K562 (cell line): ENCODE data around the gene C6orf141. TPM values are rescaled to one million over a fixed set of nuclear protein-coding genes. Genes with fewer than 3 reads are reported as not detected.

Experiments
- C11orf30 ChIP-seq: fragments of 450-650 bp; IDR thresholded peaks from 2 replicates; pipeline ENCODE4 v1.6.1; 2016; ENCODE audit warnings: low read depth, mild to moderate bottlenecking
- DPF2 ChIP-seq: fragments of 450-650 bp; IDR thresholded peaks from 2 replicates; pipeline ENCODE4 v1.6.1; 2016
- GTF2E2 ChIP-seq: fragments of 200-800 bp; sonication (Bioruptor generic); IDR thresholded peaks from 2 replicates; pipeline ENCODE4 v1.6.1; 2016; ENCODE audit warnings: missing genetic modification characterization, missing compliant biosample characterization
- MAFG ChIP-seq: fragments of 450-650 bp; conservative IDR thresholded peaks from 2 replicates; pipeline ENCODE4 v1.6.1; 2016; ENCODE audit warnings: missing genetic modification characterization, missing compliant biosample characterization
- MEF2A ChIP-seq: IDR thresholded peaks from 2 replicates; pipeline ENCODE4 v1.6.1; 2011; ENCODE audit warnings: low read depth, mild to moderate bottlenecking, low read length, moderate library complexity; ENCODE audit not compliant: control insufficient read depth
- NR2F6 ChIP-seq: fragments of 450-650 bp; formaldehyde crosslinking; IDR thresholded peaks from 2 replicates; pipeline ENCODE4 v1.4.0; 2020; ENCODE audit warnings: mild to moderate bottlenecking
- RCOR1 ChIP-seq, 2 experiments: IDR thresholded peaks; 2 replicates each; pipeline ENCODE4 v1.6.1; 2012; ENCODE audit warnings: low read depth in 2 of 2, low read length in 2 of 2, borderline replicate concordance in 1 of 2, improper control_type of control experiment in 1 of 2
- SETDB1 ChIP-seq: IDR thresholded peaks from one replicate; pipeline ENCODE4 v1.6.1; 2012; ENCODE audit warnings: low read length, control low read depth, inconsistent platforms
- SIN3B ChIP-seq: fragments of 450-650 bp; IDR thresholded peaks from 2 replicates; pipeline ENCODE4 v1.6.1; 2017; ENCODE audit warnings: low read depth, mild to moderate bottlenecking, moderate library complexity
- SNRNP70 ChIP-seq: fragments of 200-400 bp; formaldehyde crosslinking; optimal IDR thresholded peaks from 2 replicates; pipeline ENCODE3; 2017; ENCODE audit warnings: low read depth, low read length
- STAT5B ChIP-seq: fragments of 250-450 bp; sonication (Bioruptor Pico); IDR thresholded peaks from 2 replicates; pipeline ENCODE4 v1.8.0; 2021; ENCODE audit warnings: mild to moderate bottlenecking, inconsistent platforms
- SUPT5H ChIP-seq: fragments of 450-650 bp; IDR thresholded peaks from 2 replicates; pipeline ENCODE4 v1.6.1; 2016
- TAF9B ChIP-seq: fragments of 450-650 bp; IDR thresholded peaks from 2 replicates; pipeline ENCODE4 v1.6.1; 2018; ENCODE audit warnings: mild to moderate bottlenecking; ENCODE audit not compliant: partially characterized antibody
- XRCC4 ChIP-seq: IDR thresholded peaks from one replicate; pipeline ENCODE4 v1.6.1; 2011; ENCODE audit not compliant: insufficient read depth, insufficient read length; ENCODE audit errors: extremely low read depth
- ZBTB40 ChIP-seq, 2 experiments: fragments of 450-650 bp in 1 of 2; sonication (generic) in 1 of 2; formaldehyde crosslinking in 1 of 2; IDR thresholded peaks; 2 replicates each; pipeline versions ENCODE4 v1.7.1 to v1.9.0; 2016 to 2022; ENCODE audit warnings: inconsistent platforms in 1 of 2, mild to moderate bottlenecking in 1 of 2, missing genetic modification reagents in 1 of 2
- polyA plus RNA-seq, 8 experiments: library from polyadenylated mRNA; depleted of rRNA in 4 of 8; stranded (reverse) in 5 of 8; unstranded in 3 of 8; fragments of >200 nt; fragmentation: Nextera tagmentation in 2 of 8; fragmentation: Illumina TruSeq in 1 of 8; extraction: Ambion mirVana in 2 of 8; extraction: Trizol in 1 of 8; gene quantifications; 2 replicates each; pipeline versions ENCODE4 v1.2.1 to v1.2.3, GENCODE V29; 2011 to 2014; ENCODE audit warnings: inconsistent platforms in 1 of 8, missing spikeins in 1 of 8
- total RNA-seq, 7 experiments: library from RNA; depleted of rRNA in 6 of 7; stranded (reverse); fragments of >200 nt in 6 of 7; fragmentation: Illumina TruSeq in 2 of 7; extraction: Trizol in 2 of 7; gene quantifications; 2 replicates each; pipeline versions ENCODE4 v1.2.1 to v1.2.3, GENCODE V29; 2011 to 2021; ENCODE audit warnings: low replicate concordance in 1 of 7
- TF ChIP-seq, protein P1 (sequence below): fragments of 250-450 bp; sonication (Bioruptor Pico); IDR thresholded peaks from 2 replicates; pipeline ENCODE4 v1.5.0; 2020; ENCODE audit warnings: mild to moderate bottlenecking, borderline replicate concordance
- TF ChIP-seq, protein P2 (sequence below), 2 experiments: fragments of 450-650 bp in 1 of 2; sonication (generic) in 1 of 2; formaldehyde crosslinking in 1 of 2; IDR thresholded peaks in 1 of 2; conservative IDR thresholded peaks in 1 of 2; 2 replicates each; pipeline versions ENCODE4 v1.6.1 to v1.8.1; 2016 to 2023; ENCODE audit warnings: mild to moderate bottlenecking in 2 of 2, moderate library complexity in 2 of 2, inconsistent platforms in 1 of 2, missing genetic modification reagents in 1 of 2

Gene C6orf141
- total and polyA plus RNA-seq, 9 of the 15 experiments (the other 6 are each of a cell fraction or from before 2014, with no cell fraction given), result not detected

GRCh38 chr6:49556429-49556837 is 6.0 kb downstream of the C6orf141 start (continued):
- TF ChIP-seq TAF9B (peak; percentile 46), SUPT5H (no peak), DPF2 (peak; percentile 95), SETDB1 (no peak), MEF2A (no peak), C11orf30 (peak; percentile 63; the same call in 1 of the 2 replicates), SIN3B (no peak), RCOR1 (IDR thresholded peaks at IDR 0.05; ENCODE audit: borderline replicate concordance in 1 of 2, low read depth in 2 of 2, low read length in 2 of 2) (peak; percentile 76 to 95; a peak in 3 of 4 replicates), SNRNP70 (no peak), XRCC4 (no peak), ZBTB40 (IDR thresholded peaks at IDR 0.05) (0 out of 2 replicates have a peak, but pooled peaks have one; percentile 33), ZBTB40 (CRISPR knock-in tag; IDR thresholded peaks at IDR 0.05) (no peak), NR2F6 (no peak), STAT5B (no peak), MAFG (peak; percentile 53), GTF2E2 (tag) (no peak)
- TF ChIP-seq, protein P1, sequence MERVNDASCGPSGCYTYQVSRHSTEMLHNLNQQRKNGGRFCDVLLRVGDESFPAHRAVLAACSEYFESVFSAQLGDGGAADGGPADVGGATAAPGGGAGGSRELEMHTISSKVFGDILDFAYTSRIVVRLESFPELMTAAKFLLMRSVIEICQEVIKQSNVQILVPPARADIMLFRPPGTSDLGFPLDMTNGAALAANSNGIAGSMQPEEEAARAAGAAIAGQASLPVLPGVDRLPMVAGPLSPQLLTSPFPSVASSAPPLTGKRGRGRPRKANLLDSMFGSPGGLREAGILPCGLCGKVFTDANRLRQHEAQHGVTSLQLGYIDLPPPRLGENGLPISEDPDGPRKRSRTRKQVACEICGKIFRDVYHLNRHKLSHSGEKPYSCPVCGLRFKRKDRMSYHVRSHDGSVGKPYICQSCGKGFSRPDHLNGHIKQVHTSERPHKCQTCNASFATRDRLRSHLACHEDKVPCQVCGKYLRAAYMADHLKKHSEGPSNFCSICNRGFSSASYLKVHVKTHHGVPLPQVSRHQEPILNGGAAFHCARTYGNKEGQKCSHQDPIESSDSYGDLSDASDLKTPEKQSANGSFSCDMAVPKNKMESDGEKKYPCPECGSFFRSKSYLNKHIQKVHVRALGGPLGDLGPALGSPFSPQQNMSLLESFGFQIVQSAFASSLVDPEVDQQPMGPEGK (CRISPR knock-in tag), result no peak
- TF ChIP-seq, protein P2, sequence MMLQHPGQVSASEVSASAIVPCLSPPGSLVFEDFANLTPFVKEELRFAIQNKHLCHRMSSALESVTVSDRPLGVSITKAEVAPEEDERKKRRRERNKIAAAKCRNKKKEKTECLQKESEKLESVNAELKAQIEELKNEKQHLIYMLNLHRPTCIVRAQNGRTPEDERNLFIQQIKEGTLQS (IDR thresholded peaks at IDR 0.05), result peak; percentile 97
- TF ChIP-seq, protein P2 (CRISPR knock-in tag; conservative IDR thresholded peaks at IDR 0.05), result peak; percentile 47; the same call in 1 of the 2 replicates
